Hepatocyte (in vitro differentiated cells): Measurements from ENCODE around the gene S100A7. TPM values are rescaled to one million over a fixed set of nuclear protein-coding genes. Genes with fewer than 3 reads are reported as not detected.

ENCODE experiments used
- DNase-seq: peaks from one replicate; pipeline ENCODE4 v3.0.0-alpha.2; 2016; ENCODE audit warnings: low spot score
- H2AFZ ChIP-seq: fragments of 200-600 bp; sonication (generic); 2 replicates; pipeline ENCODE4 v1.6.0; 2016; ENCODE audit warnings: antibody characterized with exemption, mild to moderate bottlenecking
- H3K27ac ChIP-seq: fragments of 200-600 bp; sonication (generic); 2 replicates; pipeline ENCODE4 v1.5.1; 2016; ENCODE audit warnings: mild to moderate bottlenecking
- H3K27me3 ChIP-seq: fragments of 200-600 bp; sonication (generic); 2 replicates; pipeline ENCODE4 v1.6.1; 2016
- H3K36me3 ChIP-seq: fragments of 200-600 bp; sonication (generic); replicated peaks from 2 replicates; pipeline ENCODE4 v1.5.1; 2016; ENCODE audit warnings: low read depth; ENCODE audit not compliant: insufficient read depth
- H3K4me1 ChIP-seq: fragments of 200-600 bp; sonication (generic); 2 replicates; pipeline ENCODE4 v1.5.1; 2016; ENCODE audit warnings: mild to moderate bottlenecking, moderate library complexity; ENCODE audit not compliant: insufficient read depth
- H3K4me2 ChIP-seq: fragments of 200-600 bp; sonication (generic); 2 replicates; pipeline ENCODE4 v1.6.0; 2016
- H3K4me3 ChIP-seq: fragments of 200-600 bp; sonication (generic); 2 replicates; pipeline ENCODE4 v1.5.1; 2016; ENCODE audit warnings: mild to moderate bottlenecking
- H3K79me2 ChIP-seq: fragments of 200-600 bp; sonication (generic); 2 replicates; pipeline ENCODE4 v1.6.0; 2017; ENCODE audit warnings: mild to moderate bottlenecking
- H3K9me2 ChIP-seq: fragments of 200-600 bp; sonication (generic); replicated peaks from 2 replicates; pipeline ENCODE4 v1.6.0; 2017; ENCODE audit warnings: mild to moderate bottlenecking; ENCODE audit not compliant: insufficient read depth
- H3K9me3 ChIP-seq: fragments of 200-600 bp; sonication (generic); 2 replicates; pipeline ENCODE4 v1.5.1; 2016; ENCODE audit warnings: low read depth, mild to moderate bottlenecking
- H4K20me1 ChIP-seq: fragments of 200-600 bp; sonication (generic); 2 replicates; pipeline ENCODE4 v1.6.0; 2016; ENCODE audit warnings: mild to moderate bottlenecking; ENCODE audit not compliant: insufficient read depth, poor library complexity, severe bottlenecking
- CTCF ChIP-seq: fragments of 200-600 bp; sonication (generic); IDR thresholded peaks from 2 replicates; pipeline ENCODE4 v1.5.1; 2016; ENCODE audit warnings: antibody characterized with exemption, mild to moderate bottlenecking; ENCODE audit not compliant: poor library complexity
- EZH2 ChIP-seq: fragments of 200-600 bp; sonication (generic); IDR thresholded peaks from 2 replicates; pipeline ENCODE4 v1.6.1; 2016; ENCODE audit warnings: antibody characterized with exemption, mild to moderate bottlenecking, borderline replicate concordance
- EZH2phosphoT487 ChIP-seq: fragments of 200-600 bp; sonication (generic); IDR thresholded peaks from one replicate; pipeline ENCODE4 v1.6.1; 2018; ENCODE audit warnings: antibody characterized with exemption, mild to moderate bottlenecking, low read depth, moderate library complexity; ENCODE audit not compliant: unreplicated experiment, severe bottlenecking
- WGBS: methylation state at CpG from one replicate; pipeline ENCODE4 v1.1.6; 2016; ENCODE audit warnings: low lambda C conversion rate; ENCODE audit errors: missing lambda C conversion rate; 5-methylcytosine and 5-hydroxymethylcytosine counted together
- polyA plus RNA-seq: library from polyadenylated mRNA; unstranded; fragments of >200 nt; fragmentation: Nextera tagmentation; extraction: Ambion mirVana; gene quantifications from 2 replicates; pipeline ENCODE4 v1.2.1, GENCODE V29; 2016
- total RNA-seq: library from RNA; depleted of rRNA; stranded (reverse); fragments of >200 nt; gene quantifications from 2 replicates; pipeline ENCODE4 v1.2.3, GENCODE V29; 2014

Gene S100A7
- total and polyA plus RNA-seq, 2 experiments from 2014 or later = 0.60 to 1.0 TPM

GRCh38 chr1:153429266-153430165 lies 30.9 kb downstream of the S100A7 start:
- H3K36me3 ChIP-seq = no peaks in the 10 kb centered on the region
- no peak for TF ChIP-seq CTCF
- TF ChIP-seq EZH2phosphoT487 = no peak
- TF ChIP-seq EZH2 = no peak
- 70% methylated on average over 7 of the region's 7 CpGs for WGBS

DNA sequence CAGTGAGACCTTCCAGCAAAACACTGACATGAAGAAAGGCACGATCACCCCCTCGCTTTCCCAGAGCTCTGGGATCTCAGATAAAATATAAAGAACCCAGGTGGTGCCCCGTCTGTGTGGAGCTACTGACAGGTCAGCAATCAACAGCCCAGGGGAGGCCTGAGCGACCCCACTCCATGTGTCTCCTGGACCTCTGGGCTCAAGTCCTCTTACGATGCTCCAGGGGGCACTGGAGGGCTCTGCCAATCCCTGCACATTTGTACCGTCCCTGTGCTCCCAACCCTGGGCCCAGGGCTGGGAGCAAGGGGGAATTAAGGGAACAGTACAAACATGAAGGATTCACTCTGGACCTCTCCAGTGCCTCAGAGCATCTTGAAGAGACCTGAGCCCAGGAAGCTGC lies 31.7 kb downstream of the S100A7 start:
- H2AFZ ChIP-seq = no peak overlapping the region
- WGBS = 59% methylated on average over 6 of the region's 6 CpGs
- no peaks in the 10 kb centered on the region for H3K9me2 ChIP-seq
- TF ChIP-seq CTCF (no peak), EZH2 (no peak), EZH2phosphoT487 (no peak)
- H3K4me3 ChIP-seq = no peak overlapping the region
- H3K27ac ChIP-seq = no peak overlapping the region
- no peaks in the 10 kb centered on the region for H3K27me3 ChIP-seq
- no peak for DNase-seq
- no peaks in the 10 kb centered on the region for H4K20me1 ChIP-seq
- H3K9me3 ChIP-seq = no peaks in the 10 kb centered on the region
- H3K4me2 ChIP-seq = no peak overlapping the region
- no peaks in the 10 kb centered on the region for H3K36me3 ChIP-seq
- H3K4me1 ChIP-seq = no peaks in the 10 kb centered on the region
- no peaks in the 10 kb centered on the region for H3K79me2 ChIP-seq

More at GRCh38 chr1:153429266-153430165, 30.9 kb downstream of the S100A7 start:
- Histone ChIP-seq H3K4me3 (no peak overlapping the region), H2AFZ (no peak overlapping the region), H3K27me3 (no peaks in the 10 kb centered on the region), H4K20me1 (no peaks in the 10 kb centered on the region), H3K9me2 (no peaks in the 10 kb centered on the region), H3K4me2 (no peak overlapping the region), H3K9me3 (no peaks in the 10 kb centered on the region), H3K79me2 (no peaks in the 10 kb centered on the region), H3K4me1 (no peaks in the 10 kb centered on the region), H3K27ac (no peak overlapping the region)
- no peak for DNase-seq

GRCh38 chr1:153428073-153428638 lies 32.3 kb downstream of the S100A7 start:
- H3K9me3 ChIP-seq = no peaks in the 10 kb centered on the region
- H3K27me3 ChIP-seq = no peaks in the 10 kb centered on the region
- DNase-seq = no peak
- no peaks in the 10 kb centered on the region for H3K9me2 ChIP-seq
- no peaks in the 10 kb centered on the region for H3K36me3 ChIP-seq
- no peak overlapping the region for H3K27ac ChIP-seq
- TF ChIP-seq EZH2 (no peak), CTCF (no peak), EZH2phosphoT487 (no peak)
- WGBS = 71% methylated on average over 12 of the region's 12 CpGs
- H4K20me1 ChIP-seq = no peaks in the 10 kb centered on the region
- no peak overlapping the region for H2AFZ ChIP-seq
- no peaks in the 10 kb centered on the region for H3K79me2 ChIP-seq
- no peak overlapping the region for H3K4me2 ChIP-seq
- H3K4me3 ChIP-seq = no peak overlapping the region
- H3K4me1 ChIP-seq = no peaks in the 10 kb centered on the region
